Spleen (tissue), 7 donors: ENCODE measurements around the gene ETV6.

Experiments used
- POLR2A ChIP-seq, 3 donors: fragments of 450-650 bp; IDR thresholded peaks; one replicate each; pipeline ENCODE4 v1.5.1; 2017; ENCODE audit warnings: antibody characterized with exemption in 3 of 3, mild to moderate bottlenecking in 1 of 3
- TF ChIP-seq, protein P1 (sequence below), 11 experiments: fragments of 200-600 bp in 7 of 11; fragments of 450-650 bp in 4 of 11; sonication (generic) in 4 of 11; IDR thresholded peaks in 8 of 11; conservative IDR thresholded peaks in 3 of 11; 1 replicate in 7 of 11; 2 replicates in 4 of 11; pipeline versions ENCODE4 v1.4.0 to v1.8.0; 2016 to 2021; ENCODE audit warnings: antibody characterized with exemption in 11 of 11, inconsistent platforms in 4 of 11, mild to moderate bottlenecking in 1 of 11
- donor health status: DM: no; HTN: no; CAD: no; lungs with moderate emphysema.
- donor health status: DM: no; HTN: no; CAD: no.
- donor health status: DM: no; HTN: no; CAD: no.

DNA sequence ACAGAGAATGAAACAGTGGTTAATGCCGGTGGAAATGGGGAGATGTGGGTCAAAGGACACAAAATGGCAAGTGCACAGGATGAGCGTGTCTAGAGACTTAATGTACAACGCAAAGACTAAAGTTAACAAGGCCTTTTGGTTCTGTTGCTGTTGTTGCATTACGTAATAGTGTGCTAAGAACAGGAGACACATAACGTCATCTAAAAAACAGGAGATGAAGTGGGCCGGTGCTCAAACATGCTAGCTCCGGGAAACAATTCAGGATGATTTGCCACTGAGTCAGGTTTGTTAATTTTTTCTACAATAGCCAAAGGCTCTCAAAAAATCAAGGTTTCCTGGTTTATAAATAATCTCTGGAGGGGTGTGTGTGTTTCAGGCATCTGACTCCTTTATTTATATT is 55.5 kb downstream of the ETV6 start:
- TF ChIP-seq, protein P1, sequence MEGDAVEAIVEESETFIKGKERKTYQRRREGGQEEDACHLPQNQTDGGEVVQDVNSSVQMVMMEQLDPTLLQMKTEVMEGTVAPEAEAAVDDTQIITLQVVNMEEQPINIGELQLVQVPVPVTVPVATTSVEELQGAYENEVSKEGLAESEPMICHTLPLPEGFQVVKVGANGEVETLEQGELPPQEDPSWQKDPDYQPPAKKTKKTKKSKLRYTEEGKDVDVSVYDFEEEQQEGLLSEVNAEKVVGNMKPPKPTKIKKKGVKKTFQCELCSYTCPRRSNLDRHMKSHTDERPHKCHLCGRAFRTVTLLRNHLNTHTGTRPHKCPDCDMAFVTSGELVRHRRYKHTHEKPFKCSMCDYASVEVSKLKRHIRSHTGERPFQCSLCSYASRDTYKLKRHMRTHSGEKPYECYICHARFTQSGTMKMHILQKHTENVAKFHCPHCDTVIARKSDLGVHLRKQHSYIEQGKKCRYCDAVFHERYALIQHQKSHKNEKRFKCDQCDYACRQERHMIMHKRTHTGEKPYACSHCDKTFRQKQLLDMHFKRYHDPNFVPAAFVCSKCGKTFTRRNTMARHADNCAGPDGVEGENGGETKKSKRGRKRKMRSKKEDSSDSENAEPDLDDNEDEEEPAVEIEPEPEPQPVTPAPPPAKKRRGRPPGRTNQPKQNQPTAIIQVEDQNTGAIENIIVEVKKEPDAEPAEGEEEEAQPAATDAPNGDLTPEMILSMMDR (IDR thresholded peaks at IDR 0.05 in 8 of 11, conservative IDR thresholded peaks at IDR 0.05 in 3 of 11), result no peak
- no peak for TF ChIP-seq POLR2A (IDR thresholded peaks at IDR 0.05)
